Right cardiac atrium (tissue), 5 donors: ENCODE data around the gene NPR2. TPM values are rescaled to one million over a fixed set of nuclear protein-coding genes. Genes with fewer than 3 reads are reported as not detected.

ENCODE experiments used
- ATAC-seq, 2 donors: fragments of 200-7000 bp; cut with Tn5 transposase; one replicate each; pipeline versions ENCODE4 v1.8.0 to v1.9.1; 2020; ENCODE audit warnings: moderate library complexity in 2 of 2, mild to moderate bottlenecking in 1 of 2
- DNase-seq, 3 donors: peaks; one replicate each; pipeline ENCODE4 v3.0.0-alpha.2; 2020
- H3K27ac ChIP-seq: one replicate; pipeline ENCODE4 v1.5.1; 2013; ENCODE audit warnings: mild to moderate bottlenecking, low read length, control low read depth, moderate library complexity
- H3K27me3 ChIP-seq: one replicate; pipeline ENCODE4 v1.6.1; 2013; ENCODE audit not compliant: control insufficient read depth, insufficient read depth
- H3K4me1 ChIP-seq: one replicate; pipeline ENCODE4 v1.6.1; 2013; ENCODE audit warnings: low read length; ENCODE audit not compliant: control insufficient read depth, insufficient read depth
- H3K4me3 ChIP-seq: one replicate; pipeline ENCODE4 v1.5.1; 2013; ENCODE audit warnings: low read length, control low read depth
- H3K9me3 ChIP-seq: one replicate; pipeline ENCODE4 v1.6.1; 2013; ENCODE audit warnings: low read length; ENCODE audit not compliant: control insufficient read depth
- WGBS: extraction: QIAGEN DNeasy Blood & Tissue Kit; methylation state at CpG from one replicate; pipeline ENCODE4 v1.1.7; 2013; 5-methylcytosine and 5-hydroxymethylcytosine counted together
- intact Hi-C, 4 donors: fragments of 100-400 bp; cut with DNase I; formaldehyde crosslinking; loops; one replicate each; pipeline versions ENCODE4 v1.11.0 to v1.14.0; 2022 to 2023
- polyA plus RNA-seq: library from polyadenylated mRNA; stranded (reverse); fragments of 200-250 nt; gene quantifications from one replicate; pipeline ENCODE4 v1.2.3, GENCODE V29; 2013
- total RNA-seq, 4 donors: library from RNA; stranded (reverse); fragmentation: NEBNext Ultra II Directional; extraction: Animal tissue kit (Norgen Biotek cat#: 25700); gene quantifications; one replicate each; pipeline ENCODE4 v1.2.1, GENCODE V29; 2021
- donor health status: healthy with polysubstance abuse.
- donor health status: DM: no; HTN: yes; CAD: no.
- donor health status: DM: no; HTN: no; CAD: no.
- donor health status: DM: no; HTN: yes; CAD: no; lungs with severe emphysema.
- donor health status: DM: yes; HTN: yes; CAD: no.

Gene NPR2
- total and polyA plus RNA-seq, 5 donors = 21.3 to 29.9 (median 24.8) TPM

DNA sequence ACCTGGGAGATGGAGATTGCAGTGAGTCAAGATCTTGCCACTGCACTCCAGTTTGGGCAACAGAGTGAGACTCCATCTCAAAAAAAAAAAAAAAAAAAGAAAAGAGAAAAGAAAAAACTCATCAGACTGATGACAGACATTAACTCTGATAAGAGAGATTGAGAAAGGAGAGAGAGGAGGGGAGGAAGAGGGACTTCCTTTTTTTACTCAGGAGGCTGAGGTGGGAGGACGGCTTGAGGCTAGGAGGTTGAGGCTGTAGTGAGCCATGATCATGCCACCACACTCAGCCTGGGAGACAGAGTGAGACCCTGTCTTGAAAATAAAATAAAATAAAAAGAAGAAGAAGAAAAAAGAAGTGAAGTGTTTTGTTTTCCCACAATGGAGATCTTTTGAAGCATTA is 27.6 kb upstream of the NPR2 start:
- H3K4me3 ChIP-seq = no peak overlapping the region

DNA sequence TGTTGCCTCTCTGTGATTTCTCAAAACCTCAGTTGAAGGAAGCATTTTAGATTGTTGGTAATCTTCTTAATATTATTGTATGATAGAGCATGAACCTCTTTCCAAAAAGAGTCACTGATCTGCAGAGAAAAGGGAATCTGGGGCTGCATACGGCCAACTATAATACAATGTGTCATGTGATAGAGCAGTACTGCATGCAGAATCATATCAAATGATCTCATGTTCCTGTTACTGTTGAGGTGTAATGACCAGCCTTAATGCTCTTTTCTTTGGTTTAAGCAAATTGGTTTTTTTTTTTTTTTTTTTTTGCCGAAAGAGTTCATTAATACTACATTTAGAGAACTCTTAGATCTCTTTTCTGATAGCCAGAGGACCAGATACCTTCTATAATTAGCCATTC is 24.4 kb upstream of the NPR2 start:
- no peak for ATAC-seq
- 87% methylated on average over 2 of the region's 2 CpGs for WGBS
- Histone ChIP-seq H3K4me1 (peaks cover 5% of the 10 kb centered on the region), H3K27ac (no peak overlapping the region), H3K27me3 (no peaks in the 10 kb centered on the region), H3K9me3 (no peaks in the 10 kb centered on the region), H3K4me3 (no peak overlapping the region)
- intact Hi-C loops = no loop called here
- no peak for DNase-seq

More for the DNA sequence above, 27.6 kb upstream of the NPR2 start:
- Histone ChIP-seq H3K4me1 (no peaks in the 10 kb centered on the region), H3K27me3 (no peaks in the 10 kb centered on the region), H3K9me3 (no peaks in the 10 kb centered on the region), H3K27ac (no peak overlapping the region)
- ATAC-seq (no peak), DNase-seq (no peak)
- WGBS = 93% methylated on average over 1 of the region's 1 CpG
- intact Hi-C loops = loop anchor here in 1 of 4 donors (2.0 kb wide), 1 partner anchor 35 kb away; no protein-coding TSS in a partner anchor

DNA sequence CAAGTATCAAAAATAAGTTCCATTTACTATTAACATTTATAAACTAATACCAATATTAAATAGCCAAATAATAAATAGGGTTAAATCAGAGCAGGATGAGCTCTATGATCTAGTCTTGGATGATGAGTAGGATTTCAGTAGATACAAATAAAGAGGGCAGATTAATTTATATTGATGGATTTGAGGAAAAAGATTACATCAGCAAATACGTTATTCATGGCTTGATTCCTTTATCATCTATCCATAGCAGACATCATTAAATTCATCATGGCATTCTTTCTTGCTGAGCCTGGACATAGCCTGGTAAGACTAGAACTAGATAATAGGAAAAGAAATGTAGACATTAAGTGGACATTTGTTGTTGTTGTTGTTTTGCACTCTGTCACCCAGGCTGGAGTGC is 23.9 kb upstream of the NPR2 start:
- DNase-seq (no peak), ATAC-seq (no peak)
- Histone ChIP-seq H3K27me3 (no peaks in the 10 kb centered on the region), H3K9me3 (no peaks in the 10 kb centered on the region), H3K27ac (no peak overlapping the region), H3K4me3 (no peak overlapping the region), H3K4me1 (peaks cover 6% of the 10 kb centered on the region)
- intact Hi-C loops = no loop called here
- 89% methylated on average over 1 of the region's 1 CpG for WGBS

DNA sequence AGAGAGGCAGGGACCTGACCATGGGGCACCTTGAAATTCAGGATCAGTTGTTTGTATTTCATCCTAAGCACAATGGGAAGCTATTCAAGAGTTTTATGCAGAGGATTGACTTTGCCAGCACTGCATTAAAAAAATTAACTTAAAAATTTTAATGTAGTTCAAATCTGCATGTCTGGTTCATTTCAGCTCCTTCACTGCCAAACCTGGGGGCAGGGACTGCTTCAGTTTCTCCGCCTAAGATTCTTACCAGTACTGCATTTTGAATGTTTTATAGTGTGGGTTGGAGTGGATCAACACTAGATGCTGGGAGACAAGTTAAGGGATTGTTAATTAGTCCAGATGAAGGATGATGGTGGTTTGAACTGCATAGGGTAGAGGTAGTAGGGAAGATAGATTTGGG is 21.6 kb upstream of the NPR2 start:
- 95% methylated on average over 1 of the region's 1 CpG for WGBS

DNA sequence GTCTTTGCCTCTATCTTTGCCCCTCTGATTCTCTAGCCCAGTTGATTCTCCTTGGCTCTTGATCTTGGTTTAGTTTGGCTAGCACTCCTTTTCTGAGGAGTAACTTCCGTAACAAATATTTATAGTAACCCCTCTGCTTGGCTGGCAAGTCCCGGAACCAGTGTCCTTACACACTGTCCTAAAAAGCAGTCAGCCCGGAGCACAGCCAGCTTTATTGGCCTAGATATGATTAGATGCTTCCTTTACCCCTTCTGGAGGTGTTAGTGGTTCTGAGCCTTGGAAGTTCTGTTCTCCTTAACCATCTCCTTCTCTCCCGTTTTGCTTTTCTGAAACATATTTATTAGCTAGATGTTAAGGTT is 20.3 kb upstream of the NPR2 start:
- ATAC-seq (peak; percentile 89), DNase-seq (peak in 2 of 3 donors; percentile 51 to 82)
- 6% methylated on average over 4 of the region's 4 CpGs for WGBS
- Histone ChIP-seq H3K4me1 (peaks cover 10% of the 10 kb centered on the region), H3K4me3 (no peak overlapping the region), H3K9me3 (no peaks in the 10 kb centered on the region), H3K27ac (peak overlapping the region; percentile 58), H3K27me3 (no peaks in the 10 kb centered on the region)
- intact Hi-C loops = no loop called here

More for the DNA sequence above, 21.6 kb upstream of the NPR2 start:
- H3K27ac ChIP-seq = no peak overlapping the region
- intact Hi-C loops = no loop called here
- ATAC-seq (no peak), DNase-seq (no peak)
- H3K4me1 ChIP-seq = peaks cover 6% of the 10 kb centered on the region
- no peaks in the 10 kb centered on the region for H3K9me3 ChIP-seq
- no peak overlapping the region for H3K4me3 ChIP-seq
- no peaks in the 10 kb centered on the region for H3K27me3 ChIP-seq

DNA sequence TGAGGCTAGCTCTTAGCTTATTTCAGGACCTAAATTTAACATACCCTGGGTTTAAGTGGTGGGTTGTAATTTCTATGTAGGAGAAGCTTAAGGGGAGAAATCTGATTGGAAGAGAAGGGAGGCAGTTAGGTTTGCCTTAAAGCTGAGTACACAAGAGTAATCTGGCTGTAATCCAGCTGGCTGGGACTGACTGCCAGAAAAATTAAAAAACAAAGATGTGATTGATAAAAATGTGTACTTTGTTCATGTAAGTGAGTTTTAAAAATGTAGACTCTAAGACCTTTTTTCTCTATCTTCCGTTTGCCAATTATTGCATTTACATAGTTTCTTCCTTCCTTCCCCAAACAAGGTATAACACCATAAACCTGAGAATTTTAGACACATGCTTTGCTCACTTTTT is 19.9 kb upstream of the NPR2 start:
- Histone ChIP-seq H3K9me3 (no peaks in the 10 kb centered on the region), H3K27me3 (no peaks in the 10 kb centered on the region), H3K27ac (no peak overlapping the region), H3K4me1 (peaks cover 12% of the 10 kb centered on the region), H3K4me3 (no peak overlapping the region)
- intact Hi-C loops = no loop called here
- 48% methylated on average over 1 of the region's 1 CpG for WGBS
- ATAC-seq (no peak), DNase-seq (no peak)

DNA sequence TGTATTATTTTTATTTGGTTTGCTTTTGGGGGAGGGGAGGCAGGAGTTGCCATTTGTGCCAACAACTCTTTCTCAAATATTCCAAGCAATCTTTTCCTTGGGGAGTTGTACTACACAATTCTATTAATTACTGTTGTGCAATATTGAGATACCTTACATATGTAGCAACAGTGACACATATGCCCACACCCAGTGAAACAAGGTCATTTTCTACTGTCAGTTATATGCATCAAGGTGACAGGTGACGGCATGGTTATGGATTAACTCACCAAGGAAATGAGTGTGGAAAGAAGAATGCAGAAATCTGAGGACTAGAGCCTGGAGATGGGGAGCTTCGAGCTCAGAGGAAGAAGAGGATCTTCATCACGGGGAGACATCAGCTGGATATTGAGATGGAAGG is 19.4 kb upstream of the NPR2 start:
- H3K9me3 ChIP-seq = no peaks in the 10 kb centered on the region
- peaks cover 12% of the 10 kb centered on the region for H3K4me1 ChIP-seq
- H3K27ac ChIP-seq = no peak overlapping the region
- no peak overlapping the region for H3K4me3 ChIP-seq
- DNase-seq (no peak), ATAC-seq (no peak)
- no peaks in the 10 kb centered on the region for H3K27me3 ChIP-seq
- 89% methylated on average over 3 of the region's 3 CpGs for whole genome bisulfite sequencing
- intact Hi-C loops = no loop called here

DNA sequence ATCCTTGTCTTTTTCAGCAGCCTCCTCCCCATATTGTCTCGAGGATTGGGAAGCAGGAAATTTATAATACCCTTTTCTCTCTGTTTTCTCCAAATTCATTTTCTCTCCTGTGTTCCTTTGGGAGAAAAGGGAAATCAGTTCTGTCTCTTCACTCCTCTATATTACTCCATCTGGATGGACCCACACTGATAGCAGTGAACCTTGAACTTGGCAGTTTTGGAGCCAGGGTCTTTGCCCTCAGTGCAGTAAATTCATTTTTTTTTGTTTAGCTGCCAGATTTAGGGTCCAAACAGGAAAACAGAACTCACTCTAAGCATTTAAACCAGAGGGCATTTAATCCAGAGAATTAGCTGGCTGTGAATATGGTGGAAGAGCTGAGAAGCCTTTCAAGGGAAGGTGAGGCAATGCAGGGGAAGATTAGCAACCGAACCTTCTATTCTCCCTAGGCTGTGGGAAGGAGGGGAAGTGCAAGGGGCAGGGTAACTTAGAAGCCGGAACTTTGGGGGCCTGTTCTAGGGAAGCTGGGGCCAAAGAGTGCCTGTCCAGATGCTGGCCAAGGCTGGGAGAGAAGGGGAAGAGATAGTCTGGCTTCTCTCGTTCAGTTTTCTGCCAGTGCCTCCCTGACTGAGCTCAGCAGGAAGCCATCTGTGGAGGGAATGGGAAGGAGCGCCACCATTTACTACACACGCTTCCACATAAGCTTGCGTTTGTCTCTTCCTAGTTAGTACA is 16.3 kb upstream of the NPR2 start:
- DNase-seq (peak in 2 of 3 donors; percentile 38 to 66), ATAC-seq (peak; percentile 67 to 79)
- 39% methylated on average over 7 of the region's 7 CpGs for WGBS

DNA sequence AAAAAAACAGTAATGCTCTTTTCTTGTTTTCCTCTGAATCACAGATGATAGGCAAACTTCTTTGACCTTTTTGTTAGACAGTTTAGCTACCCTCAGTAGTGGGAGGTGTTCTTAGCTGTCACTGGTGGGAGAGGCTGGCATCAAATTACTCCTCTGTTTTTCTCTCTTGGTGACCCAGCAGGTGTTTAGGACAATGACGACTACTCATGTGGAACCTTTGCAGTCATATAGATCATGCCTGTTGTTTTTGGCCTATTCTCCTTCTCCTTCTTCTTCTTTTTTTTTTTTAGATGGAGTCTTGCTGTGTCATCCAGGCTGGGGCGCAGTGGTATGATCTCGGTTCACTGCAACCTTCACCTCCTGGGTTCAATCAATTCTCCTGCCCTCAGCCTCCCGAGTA is 15.4 kb upstream of the NPR2 start:
- intact Hi-C loops = no loop called here
- 83% methylated on average over 4 of the region's 4 CpGs for WGBS
- Histone ChIP-seq H3K4me3 (no peak overlapping the region), H3K27ac (no peak overlapping the region), H3K27me3 (no peaks in the 10 kb centered on the region), H3K4me1 (peaks cover 8% of the 10 kb centered on the region), H3K9me3 (no peaks in the 10 kb centered on the region)
- ATAC-seq = no peak
- no peak for DNase-seq

More for the DNA sequence above, 16.3 kb upstream of the NPR2 start:
- Histone ChIP-seq H3K4me1 (peaks cover 12% of the 10 kb centered on the region), H3K9me3 (no peaks in the 10 kb centered on the region), H3K27me3 (no peaks in the 10 kb centered on the region), H3K27ac (peak overlapping the region; percentile 30), H3K4me3 (no peak overlapping the region)
- intact Hi-C loops = no loop called here

DNA sequence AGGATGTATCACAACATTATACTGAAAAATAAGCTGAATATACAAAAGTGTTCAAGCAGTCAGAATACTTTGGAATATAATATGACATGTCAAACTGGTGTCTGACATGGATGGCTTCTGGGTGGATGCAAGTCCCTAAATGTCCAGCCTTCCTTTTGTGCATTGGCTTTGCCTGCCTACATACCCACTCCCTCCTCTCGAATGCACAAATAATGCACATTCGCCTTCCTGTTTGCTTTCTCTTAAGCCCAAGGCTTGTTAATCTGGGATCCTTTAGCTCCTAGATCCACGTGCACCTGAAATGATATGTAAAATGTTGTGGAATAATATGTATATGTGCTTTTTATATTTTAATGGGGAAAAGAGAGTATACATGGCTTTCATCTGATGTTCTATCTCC is 12.9 kb upstream of the NPR2 start:
- Histone ChIP-seq H3K27me3 (no peaks in the 10 kb centered on the region), H3K4me3 (no peak overlapping the region), H3K4me1 (peaks cover 6% of the 10 kb centered on the region), H3K27ac (no peak overlapping the region), H3K9me3 (no peaks in the 10 kb centered on the region)
- DNase-seq (no peak), ATAC-seq (no peak)
- WGBS = 92% methylated on average over 3 of the region's 3 CpGs
- intact Hi-C loops = no loop called here

DNA sequence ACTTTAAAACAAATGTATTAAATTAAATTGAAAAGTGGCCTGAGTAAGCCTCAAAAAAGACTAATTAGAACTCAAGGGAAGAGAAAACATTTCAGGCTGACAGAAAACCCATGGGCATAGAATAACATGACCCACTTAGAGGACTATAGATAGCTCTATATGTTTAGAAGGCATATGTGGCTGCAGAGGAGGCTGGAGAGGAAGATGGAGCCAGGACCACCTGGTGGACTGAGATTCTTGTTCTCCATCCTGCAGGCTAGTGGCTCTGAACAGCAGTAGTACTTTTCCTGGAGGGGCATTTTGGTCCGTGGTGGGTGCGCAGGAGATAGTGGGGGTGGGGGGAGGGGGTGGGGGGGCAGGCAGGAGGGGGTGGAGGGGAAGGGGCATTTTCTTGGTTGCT is 10.3 kb upstream of the NPR2 start:
- no peak for ATAC-seq
- intact Hi-C loops = no loop called here
- WGBS = 71% methylated on average over 2 of the region's 2 CpGs

DNA sequence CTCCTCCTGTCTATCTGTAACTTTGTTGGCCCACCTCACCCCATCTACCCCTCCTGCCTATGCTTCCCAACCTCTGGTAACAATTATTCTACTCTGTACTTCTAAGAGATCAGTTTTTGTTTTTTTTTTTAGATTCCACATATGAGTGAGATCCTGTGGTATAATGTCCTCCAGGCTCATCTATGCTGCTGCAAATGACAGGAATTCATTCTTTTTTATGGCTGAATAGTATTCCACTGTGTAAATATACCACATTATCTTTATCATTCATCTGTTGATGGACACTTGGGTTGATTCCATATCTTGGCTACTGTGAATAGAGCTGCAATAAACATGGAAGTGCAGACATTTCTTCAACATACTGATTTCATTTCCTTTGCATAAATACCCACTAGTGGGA is 8.0 kb upstream of the NPR2 start:
- intact Hi-C loops = no loop called here
- DNase-seq = no peak
- no peak for ATAC-seq
- no peaks in the 10 kb centered on the region for H3K27me3 ChIP-seq
- H3K27ac ChIP-seq = no peak overlapping the region
- no peak overlapping the region for H3K4me3 ChIP-seq
- no peaks in the 10 kb centered on the region for H3K4me1 ChIP-seq
- H3K9me3 ChIP-seq = no peaks in the 10 kb centered on the region

More for the DNA sequence above, 10.3 kb upstream of the NPR2 start:
- no peaks in the 10 kb centered on the region for H3K9me3 ChIP-seq
- H3K4me3 ChIP-seq = no peak overlapping the region
- no peak for DNase-seq
- no peak overlapping the region for H3K27ac ChIP-seq
- no peaks in the 10 kb centered on the region for H3K27me3 ChIP-seq
- peaks cover 2% of the 10 kb centered on the region for H3K4me1 ChIP-seq
